GM12875 (cell line): ENCODE results near the gene MEIOSIN.
A peak's percentile ranks its signal among the peaks of the same experiment; 100 is the strongest.

Experiments
- H3K4me3 ChIP-seq: one replicate; pipeline ENCODE4 v1.5.1; 2011; ENCODE audit warnings: low read depth, low read length, control low read depth
- TF ChIP-seq, protein P1 (sequence below): IDR thresholded peaks from 2 replicates; pipeline ENCODE4 v1.5.1; 2011; ENCODE audit warnings: low read depth, mild to moderate bottlenecking, control low read depth, inconsistent platforms, low read length, moderate library complexity, borderline replicate concordance; ENCODE audit not compliant: insufficient read depth

Gene MEIOSIN

DNA sequence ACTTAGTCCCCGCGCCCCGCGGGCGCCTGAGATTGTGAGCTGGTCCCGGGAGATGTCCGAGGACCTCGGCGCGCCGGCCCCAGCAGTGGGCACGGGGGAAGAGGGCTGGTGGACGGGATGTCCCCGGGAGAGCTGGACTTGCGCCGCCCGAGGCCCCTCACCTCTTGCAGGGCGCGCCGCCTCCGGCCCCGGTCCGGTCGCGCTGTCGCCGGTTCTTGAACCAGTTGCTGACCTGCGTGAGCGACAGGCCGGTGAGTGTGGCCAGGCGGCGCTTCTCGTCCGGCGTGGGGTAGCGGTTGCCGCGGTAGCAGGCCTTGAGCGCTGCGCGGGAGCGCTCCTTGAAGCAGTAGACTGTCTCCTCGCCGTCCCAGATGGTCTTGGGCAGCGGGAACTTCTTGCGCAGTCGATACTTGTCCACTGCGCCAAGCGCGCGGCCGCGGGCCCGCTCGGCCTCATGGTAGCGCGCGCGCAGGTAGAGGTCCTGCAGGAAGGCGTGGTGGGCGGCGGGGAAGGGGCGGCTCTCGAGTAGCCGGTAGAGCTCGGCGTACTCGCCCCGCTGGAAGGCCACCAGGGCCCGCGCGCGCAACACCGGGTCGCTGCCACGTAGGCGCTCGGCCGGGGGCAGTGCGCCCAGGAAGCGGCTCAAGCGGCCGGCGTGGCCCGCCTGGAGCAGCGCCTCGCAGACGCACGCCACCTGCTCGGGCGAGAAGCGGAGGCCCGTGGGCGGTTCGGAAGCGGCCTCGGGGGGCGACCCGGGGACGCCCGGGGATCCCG lies 34.8 kb downstream of the MEIOSIN start:
- TF ChIP-seq, protein P1, sequence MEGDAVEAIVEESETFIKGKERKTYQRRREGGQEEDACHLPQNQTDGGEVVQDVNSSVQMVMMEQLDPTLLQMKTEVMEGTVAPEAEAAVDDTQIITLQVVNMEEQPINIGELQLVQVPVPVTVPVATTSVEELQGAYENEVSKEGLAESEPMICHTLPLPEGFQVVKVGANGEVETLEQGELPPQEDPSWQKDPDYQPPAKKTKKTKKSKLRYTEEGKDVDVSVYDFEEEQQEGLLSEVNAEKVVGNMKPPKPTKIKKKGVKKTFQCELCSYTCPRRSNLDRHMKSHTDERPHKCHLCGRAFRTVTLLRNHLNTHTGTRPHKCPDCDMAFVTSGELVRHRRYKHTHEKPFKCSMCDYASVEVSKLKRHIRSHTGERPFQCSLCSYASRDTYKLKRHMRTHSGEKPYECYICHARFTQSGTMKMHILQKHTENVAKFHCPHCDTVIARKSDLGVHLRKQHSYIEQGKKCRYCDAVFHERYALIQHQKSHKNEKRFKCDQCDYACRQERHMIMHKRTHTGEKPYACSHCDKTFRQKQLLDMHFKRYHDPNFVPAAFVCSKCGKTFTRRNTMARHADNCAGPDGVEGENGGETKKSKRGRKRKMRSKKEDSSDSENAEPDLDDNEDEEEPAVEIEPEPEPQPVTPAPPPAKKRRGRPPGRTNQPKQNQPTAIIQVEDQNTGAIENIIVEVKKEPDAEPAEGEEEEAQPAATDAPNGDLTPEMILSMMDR, result no peak
- peak overlapping the region; percentile 75 for H3K4me3 ChIP-seq

DNA sequence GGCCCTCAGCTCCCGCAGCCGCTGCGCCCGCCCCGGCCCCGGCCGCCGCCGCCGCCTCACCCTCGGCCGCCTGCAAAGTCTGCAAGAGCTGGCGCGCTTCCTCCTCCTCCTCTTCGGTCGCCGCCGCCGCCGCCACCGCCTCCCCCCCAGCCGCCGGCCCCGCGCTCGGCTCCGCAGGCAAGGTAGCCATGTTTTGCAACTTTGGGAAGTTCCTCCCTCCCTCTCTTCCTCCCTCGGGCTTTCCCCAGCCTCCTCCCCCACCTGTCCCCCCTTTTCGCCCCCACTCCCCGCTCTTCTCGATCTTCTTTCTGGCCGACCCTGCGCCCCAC lies 35.4 kb downstream of the MEIOSIN start:
- peak overlapping the region; percentile 75 for H3K4me3 ChIP-seq
- TF ChIP-seq, protein P1, result no peak

DNA sequence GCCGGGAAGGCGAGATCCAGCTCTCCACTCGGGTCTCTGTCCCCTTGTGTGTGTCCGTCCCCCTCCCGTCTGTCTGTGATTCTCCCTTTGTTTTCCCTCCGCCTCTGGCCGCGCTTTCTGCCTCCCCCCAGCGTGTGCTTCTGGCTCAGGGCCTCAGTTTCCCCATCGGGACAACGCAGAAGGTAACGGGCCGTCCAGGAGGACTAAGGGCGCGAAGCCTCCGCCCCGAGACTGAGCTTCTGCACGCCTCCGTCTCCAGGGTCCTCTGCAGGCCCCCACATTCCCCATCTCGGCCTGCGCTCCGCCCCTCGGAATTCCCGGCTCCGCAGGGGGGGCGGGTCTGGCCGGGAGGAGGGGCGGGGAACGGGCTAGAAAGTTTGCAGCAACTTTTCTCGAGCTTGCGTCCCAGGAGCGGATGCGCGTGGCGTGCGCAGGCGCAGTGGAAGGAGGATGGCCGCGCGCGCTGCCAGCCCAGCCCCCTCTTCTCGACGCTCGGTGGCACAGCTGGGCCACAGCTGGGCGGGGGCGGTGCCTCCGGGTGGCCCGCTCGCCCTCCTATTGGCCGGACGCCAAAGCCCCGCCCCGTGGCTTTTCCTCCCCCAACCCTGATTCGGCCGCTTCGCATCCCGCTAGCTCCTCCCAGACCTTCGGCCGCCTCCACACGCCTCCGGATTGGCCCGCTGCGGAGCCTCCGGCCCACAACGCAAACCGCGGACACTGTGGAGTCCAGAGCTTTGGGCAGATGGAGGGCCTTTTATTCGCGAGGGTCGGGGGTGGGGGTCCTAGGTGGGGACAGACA lies 35.9 kb downstream of the MEIOSIN start, which contains the start of gene SIX5:
TSS of gene SIX5 (minus strand) at position 269 of the 799 bp plus-strand sequence. CDS start 408 bp downstream, outside the sequence.
- peak within 1 kb of the TSS; percentile 75 for H3K4me3 ChIP-seq

DNA sequence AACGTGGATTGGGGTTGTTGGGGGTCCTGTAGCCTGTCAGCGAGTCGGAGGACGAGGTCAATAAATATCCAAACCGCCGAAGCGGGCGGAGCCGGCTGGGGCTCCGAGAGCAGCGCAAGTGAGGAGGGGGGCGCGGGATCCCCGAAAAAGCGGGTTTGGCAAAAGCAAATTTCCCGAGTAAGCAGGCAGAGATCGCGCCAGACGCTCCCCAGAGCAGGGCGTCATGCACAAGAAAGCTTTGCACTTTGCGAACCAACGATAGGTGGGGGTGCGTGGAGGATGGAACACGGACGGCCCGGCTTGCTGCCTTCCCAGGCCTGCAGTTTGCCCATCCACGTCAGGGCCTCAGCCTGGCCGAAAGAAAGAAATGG lies 36.6 kb downstream of the MEIOSIN start:
- TF ChIP-seq, protein P1, result no peak
- peak overlapping the region; percentile 44 for H3K4me3 ChIP-seq

More for the DNA sequence above, 35.9 kb downstream of the MEIOSIN start, which contains the start of gene SIX5:
- TF ChIP-seq, protein P1, result no peak

DNA sequence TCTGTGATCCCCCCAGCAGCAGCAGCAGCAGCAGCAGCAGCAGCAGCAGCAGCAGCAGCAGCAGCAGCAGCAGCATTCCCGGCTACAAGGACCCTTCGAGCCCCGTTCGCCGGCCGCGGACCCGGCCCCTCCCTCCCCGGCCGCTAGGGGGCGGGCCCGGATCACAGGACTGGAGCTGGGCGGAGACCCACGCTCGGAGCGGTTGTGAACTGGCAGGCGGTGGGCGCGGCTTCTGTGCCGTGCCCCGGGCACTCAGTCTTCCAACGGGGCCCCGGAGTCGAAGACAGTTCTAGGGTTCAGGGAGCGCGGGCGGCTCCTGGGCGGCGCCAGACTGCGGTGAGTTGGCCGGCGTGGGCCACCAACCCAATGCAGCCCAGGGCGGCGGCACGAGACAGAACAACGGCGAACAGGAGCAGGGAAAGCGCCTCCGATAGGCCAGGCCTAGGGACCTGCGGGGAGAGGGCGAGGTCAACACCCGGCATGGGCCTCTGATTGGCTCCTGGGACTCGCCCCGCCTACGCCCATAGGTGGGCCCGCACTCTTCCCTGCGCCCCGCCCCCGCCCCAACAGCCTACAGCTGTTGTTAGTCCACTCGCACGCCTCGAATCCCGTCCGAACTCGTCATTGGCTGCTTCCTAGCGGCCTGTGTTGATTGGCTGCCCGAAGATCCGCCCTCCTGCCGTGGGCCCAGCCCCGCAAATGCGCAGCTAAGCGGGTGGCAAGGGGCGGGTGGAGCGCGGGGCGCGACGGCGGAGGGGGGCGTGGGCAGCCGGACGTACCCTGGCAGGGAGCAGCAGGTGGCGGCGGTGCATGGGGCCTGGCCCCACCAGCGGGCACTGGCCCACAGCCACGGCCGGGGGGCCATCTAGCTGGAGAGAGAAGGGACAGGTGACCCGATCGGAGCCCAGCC lies 37.2 kb downstream of the MEIOSIN start:
- peak overlapping the region; percentile 52 for H3K4me3 ChIP-seq
- TF ChIP-seq, protein P1, result peak; percentile 89

DNA sequence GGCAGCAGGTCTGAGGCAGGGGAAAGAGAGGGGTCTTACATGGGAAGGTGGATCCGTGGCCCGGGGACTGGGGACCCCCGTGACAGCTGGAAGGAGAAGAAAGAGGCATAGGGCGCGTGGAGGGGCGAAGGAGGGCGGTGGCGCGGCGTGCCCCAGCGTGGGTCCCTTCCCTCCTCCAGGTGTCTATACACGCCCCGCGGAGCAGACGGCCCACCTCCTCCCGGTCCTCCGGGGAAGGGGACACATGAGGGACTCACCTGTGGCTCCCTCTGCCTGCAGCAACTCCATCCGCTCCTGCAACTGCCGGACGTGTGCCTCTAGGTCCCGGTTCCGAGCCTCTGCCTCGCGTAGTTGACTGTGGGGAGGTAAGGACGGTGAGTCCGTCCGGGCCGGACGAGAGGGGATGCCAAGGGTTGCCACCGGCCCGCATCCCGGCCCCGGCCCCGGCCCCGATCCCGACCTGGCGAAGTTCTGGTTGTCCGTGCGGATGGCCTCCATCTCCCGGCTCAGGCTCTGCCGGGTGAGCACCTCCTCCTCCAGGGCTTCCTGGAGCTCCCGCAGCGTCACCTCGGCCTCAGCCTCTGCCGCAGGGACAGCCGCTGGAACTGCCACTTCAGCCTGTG lies 38.2 kb downstream of the MEIOSIN start:
- TF ChIP-seq, protein P1, result no peak
- no peak overlapping the region for H3K4me3 ChIP-seq
